ENCODE measurements around the gene TMEM14B.

TMEM14B gene

DNA sequence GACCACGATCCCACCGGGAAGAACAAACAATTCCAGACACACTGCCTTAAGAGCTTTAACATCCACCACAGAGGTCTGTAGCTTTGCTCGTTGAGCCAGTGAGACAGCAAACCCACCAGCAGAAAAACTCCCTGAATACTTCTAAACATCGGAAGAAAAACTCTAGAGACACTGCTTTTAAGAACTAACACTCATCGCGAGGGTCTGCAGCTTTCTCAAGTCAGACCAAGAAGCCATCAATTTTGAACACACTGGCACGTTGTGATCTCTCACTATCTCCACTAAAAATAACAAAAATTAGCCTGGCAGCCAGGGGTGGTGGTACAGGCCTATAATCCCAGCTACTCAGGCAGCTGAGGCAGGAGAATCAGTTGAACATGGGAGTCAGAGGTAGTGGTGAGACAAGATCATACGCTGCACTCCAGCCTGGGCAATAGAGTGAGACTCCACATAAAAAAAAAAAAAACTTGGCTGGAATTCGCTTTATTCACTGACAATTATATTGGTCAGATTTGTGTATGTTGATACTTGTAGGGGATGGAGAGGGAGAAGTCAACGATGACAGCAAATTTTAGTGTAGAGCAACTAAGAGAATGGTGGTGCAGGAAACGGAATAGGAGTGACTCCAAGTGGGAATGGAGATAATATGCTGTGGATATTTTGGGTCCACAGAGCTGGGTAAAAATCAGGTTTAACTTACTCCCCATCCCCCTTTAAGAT lies 25.6 kb upstream of the TMEM14B start:
- H4K20me1 ChIP-seq (ENCODE audit: insufficient read depth, low read length, poor library complexity, severe bottlenecking): no peaks in the 10 kb centered on the region
- H3K9me3 ChIP-seq (ENCODE audit: insufficient read depth, low read depth, low read length): no peaks in the 10 kb centered on the region
- peak overlapping the region; percentile 92 for H2AFZ ChIP-seq (ENCODE audit: low read length)
- peaks cover 31% of the 10 kb centered on the region for H3K4me1 ChIP-seq (ENCODE audit: insufficient read depth, low read length, poor library complexity, severe bottlenecking)
- H3K4me2 ChIP-seq (ENCODE audit: low read depth, low read length, poor library complexity, severe bottlenecking): peak overlapping the region; percentile 90
- peak overlapping the region; percentile 87 for H3K4me3 ChIP-seq (ENCODE audit: low read length, poor library complexity, severe bottlenecking)
- no peaks in the 10 kb centered on the region for H3K27me3 ChIP-seq (ENCODE audit: insufficient read depth, low read length, poor library complexity, severe bottlenecking)
- TF ChIP-seq, protein P1, sequence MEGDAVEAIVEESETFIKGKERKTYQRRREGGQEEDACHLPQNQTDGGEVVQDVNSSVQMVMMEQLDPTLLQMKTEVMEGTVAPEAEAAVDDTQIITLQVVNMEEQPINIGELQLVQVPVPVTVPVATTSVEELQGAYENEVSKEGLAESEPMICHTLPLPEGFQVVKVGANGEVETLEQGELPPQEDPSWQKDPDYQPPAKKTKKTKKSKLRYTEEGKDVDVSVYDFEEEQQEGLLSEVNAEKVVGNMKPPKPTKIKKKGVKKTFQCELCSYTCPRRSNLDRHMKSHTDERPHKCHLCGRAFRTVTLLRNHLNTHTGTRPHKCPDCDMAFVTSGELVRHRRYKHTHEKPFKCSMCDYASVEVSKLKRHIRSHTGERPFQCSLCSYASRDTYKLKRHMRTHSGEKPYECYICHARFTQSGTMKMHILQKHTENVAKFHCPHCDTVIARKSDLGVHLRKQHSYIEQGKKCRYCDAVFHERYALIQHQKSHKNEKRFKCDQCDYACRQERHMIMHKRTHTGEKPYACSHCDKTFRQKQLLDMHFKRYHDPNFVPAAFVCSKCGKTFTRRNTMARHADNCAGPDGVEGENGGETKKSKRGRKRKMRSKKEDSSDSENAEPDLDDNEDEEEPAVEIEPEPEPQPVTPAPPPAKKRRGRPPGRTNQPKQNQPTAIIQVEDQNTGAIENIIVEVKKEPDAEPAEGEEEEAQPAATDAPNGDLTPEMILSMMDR (conservative IDR thresholded peaks at IDR 0.05; ENCODE audit: low read length): no peak
- no peak for TF ChIP-seq EZH2phosphoT487 (IDR thresholded peaks at IDR 0.05; ENCODE audit: borderline replicate concordance)
- H3K9me2 ChIP-seq (replicated peaks; ENCODE audit: low read depth, low read length): no peaks in the 10 kb centered on the region
- peaks cover 26% of the 10 kb centered on the region for H3K79me2 ChIP-seq (ENCODE audit: insufficient read depth, low read length)
- H3F3A ChIP-seq (ENCODE audit: low read depth): no peaks in the 10 kb centered on the region
- H3K36me3 ChIP-seq (ENCODE audit: insufficient read depth, low read length): no peaks in the 10 kb centered on the region
- peak overlapping the region; percentile 82 for H3K9ac ChIP-seq (ENCODE audit: low read depth, low read length, poor library complexity, severe bottlenecking)

DNA sequence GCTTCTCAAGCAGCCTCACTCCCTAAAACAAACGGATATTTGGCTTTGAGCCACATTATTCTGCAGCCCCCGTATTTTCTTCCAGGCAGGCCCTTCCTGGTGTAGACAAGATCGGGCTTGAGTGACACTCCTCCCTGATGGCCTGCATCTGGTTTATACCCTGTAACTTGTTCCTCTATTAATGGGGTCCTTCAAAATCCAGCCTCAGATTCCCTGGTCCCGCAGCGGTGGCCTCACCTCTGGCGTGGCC lies 25.1 kb upstream of the TMEM14B start:
- Histone ChIP-seq H2AFZ (ENCODE audit: low read length) (peak overlapping the region; percentile 92), H3K9me3 (ENCODE audit: insufficient read depth, low read depth, low read length) (no peaks in the 10 kb centered on the region), H4K20me1 (ENCODE audit: insufficient read depth, low read length, poor library complexity, severe bottlenecking) (no peaks in the 10 kb centered on the region), H3K9me2 (replicated peaks; ENCODE audit: low read depth, low read length) (no peaks in the 10 kb centered on the region), H3K9ac (ENCODE audit: low read depth, low read length, poor library complexity, severe bottlenecking) (peak overlapping the region; percentile 82), H3K4me3 (ENCODE audit: low read length, poor library complexity, severe bottlenecking) (peak overlapping the region; percentile 87), H3K79me2 (ENCODE audit: insufficient read depth, low read length) (peaks cover 26% of the 10 kb centered on the region), H3K36me3 (ENCODE audit: insufficient read depth, low read length) (no peaks in the 10 kb centered on the region), H3K27me3 (ENCODE audit: insufficient read depth, low read length, poor library complexity, severe bottlenecking) (no peaks in the 10 kb centered on the region), H3F3A (ENCODE audit: low read depth) (no peaks in the 10 kb centered on the region), H3K4me2 (ENCODE audit: low read depth, low read length, poor library complexity, severe bottlenecking) (peak overlapping the region; percentile 90), H3K4me1 (ENCODE audit: insufficient read depth, low read length, poor library complexity, severe bottlenecking) (peaks cover 31% of the 10 kb centered on the region)
- TF ChIP-seq, protein P1 (conservative IDR thresholded peaks at IDR 0.05; ENCODE audit: low read length): no peak
- TF ChIP-seq EZH2phosphoT487 (IDR thresholded peaks at IDR 0.05; ENCODE audit: borderline replicate concordance): no peak

DNA sequence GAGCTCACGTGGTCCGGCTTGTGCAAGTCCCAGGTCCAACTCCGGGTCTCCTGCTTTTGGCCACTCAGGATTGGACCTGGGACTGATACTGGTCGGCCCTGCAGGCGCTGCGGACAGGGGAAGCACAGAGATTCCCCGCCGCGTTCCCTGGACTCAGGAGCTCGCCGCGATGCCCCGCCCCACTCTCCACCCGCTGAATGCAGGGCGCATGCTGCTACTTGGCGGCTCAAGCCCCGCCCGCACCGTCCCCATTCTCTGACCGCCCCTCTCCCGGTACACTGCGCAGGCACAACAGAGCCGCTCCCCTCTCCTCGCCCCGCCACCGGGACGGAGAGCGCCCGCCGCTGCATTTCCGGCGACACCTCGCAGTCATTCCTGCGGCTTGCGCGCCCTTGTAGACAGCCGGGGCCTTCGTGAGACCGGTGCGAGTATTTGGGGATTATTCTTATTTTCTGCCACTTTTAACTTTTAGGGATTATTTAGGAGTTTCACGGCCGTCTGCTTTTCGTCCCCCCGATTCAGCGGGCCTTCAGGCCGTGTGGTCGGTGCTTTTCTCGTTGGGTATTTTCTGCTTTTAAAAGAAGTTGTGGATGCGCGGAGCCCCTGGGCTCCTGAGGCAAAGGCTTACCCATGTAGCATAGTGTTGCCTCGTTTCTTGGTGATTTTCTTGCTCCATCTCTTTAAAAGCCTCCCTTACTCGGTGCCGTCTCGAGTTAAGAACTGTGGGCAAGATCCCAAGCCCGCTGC lies 24.6 kb upstream of the TMEM14B start, which contains the start of gene TMEM14C:
Gene TMEM14C, plus strand, starts transcription at position 251 of the 747 bp plus-strand sequence. CDS start 1,544 bp downstream, outside the sequence.
- peaks cover 26% of the 10 kb centered on the region for H3K79me2 ChIP-seq (ENCODE audit: insufficient read depth, low read length)
- no peaks in the 10 kb centered on the region for H3K36me3 ChIP-seq (ENCODE audit: insufficient read depth, low read length)
- peak within 1 kb of the TSS; percentile 87 for H3K4me3 ChIP-seq (ENCODE audit: low read length, poor library complexity, severe bottlenecking)
- peak within 1 kb of the TSS; percentile 92 for H2AFZ ChIP-seq (ENCODE audit: low read length)
- H3K4me2 ChIP-seq (ENCODE audit: low read depth, low read length, poor library complexity, severe bottlenecking): peak within 1 kb of the TSS; percentile 90
- no peaks in the 10 kb centered on the region for H4K20me1 ChIP-seq (ENCODE audit: insufficient read depth, low read length, poor library complexity, severe bottlenecking)
- no peak for TF ChIP-seq EZH2phosphoT487 (IDR thresholded peaks at IDR 0.05; ENCODE audit: borderline replicate concordance)
- TF ChIP-seq, protein P1 (conservative IDR thresholded peaks at IDR 0.05; ENCODE audit: low read length): no peak
- H3K9me3 ChIP-seq (ENCODE audit: insufficient read depth, low read depth, low read length): no peaks in the 10 kb centered on the region
- H3K27me3 ChIP-seq (ENCODE audit: insufficient read depth, low read length, poor library complexity, severe bottlenecking): no peaks in the 10 kb centered on the region
- peak within 1 kb of the TSS; percentile 82 for H3K9ac ChIP-seq (ENCODE audit: low read depth, low read length, poor library complexity, severe bottlenecking)
- no peaks in the 10 kb centered on the region for H3F3A ChIP-seq (ENCODE audit: low read depth)
- H3K4me1 ChIP-seq (ENCODE audit: insufficient read depth, low read length, poor library complexity, severe bottlenecking): peaks cover 31% of the 10 kb centered on the region
- no peaks in the 10 kb centered on the region for H3K9me2 ChIP-seq (replicated peaks; ENCODE audit: low read depth, low read length)

All from Loucy (cell line).